Right atrium auricular region (tissue), 2 donors: ENCODE data around the gene IRF9. TPM values are rescaled to one million over a fixed set of nuclear protein-coding genes. Genes with fewer than 3 reads are reported as not detected.

Experiments used
- DNase-seq: peaks from one replicate; pipeline ENCODE4 v3.0.0-alpha.2; 2019; ENCODE audit warnings: low spot score
- H3K27ac ChIP-seq, 2 donors: fragments of 200-600 bp; sonication (generic); 1 replicate in 1 of 2; 2 replicates in 1 of 2; pipeline ENCODE4 v1.5.1; 2016 to 2019
- H3K27me3 ChIP-seq, 2 donors: fragments of 200-600 bp; sonication (generic); one replicate each; pipeline versions ENCODE4 v1.5.1 to v1.6.0; 2017 to 2019
- H3K36me3 ChIP-seq: fragments of 200-600 bp; sonication (generic); one replicate; pipeline ENCODE4 v1.5.1; 2016
- H3K4me1 ChIP-seq, 2 donors: fragments of 200-600 bp; sonication (generic); one replicate each; pipeline versions ENCODE4 v1.5.1 to v1.6.0; 2017 to 2019
- H3K4me3 ChIP-seq, 2 donors: fragments of 200-600 bp; sonication (generic); 1 replicate in 1 of 2; 2 replicates in 1 of 2; pipeline ENCODE4 v1.5.1; 2017 to 2019; ENCODE audit warnings: mild to moderate bottlenecking in 1 of 2, moderate library complexity in 1 of 2
- H3K9me3 ChIP-seq, 2 donors: fragments of 200-600 bp; sonication (generic); one replicate each; pipeline ENCODE4 v1.5.1; 2019
- CTCF ChIP-seq, 2 donors: fragments of 200-600 bp; sonication (generic); IDR thresholded peaks; one replicate each; pipeline ENCODE4 v1.5.1; 2019; ENCODE audit warnings: antibody characterized with exemption in 2 of 2
- total RNA-seq, 2 donors: library from RNA; depleted of rRNA; stranded (reverse); fragments of >200 nt; gene quantifications; one replicate each; pipeline ENCODE4 v1.1.0, GENCODE V29; 2016

IRF9 gene
- total RNA-seq, 2 donors from 2014 or later = 29.2 to 33.1 TPM

- DNase-seq = no peak
- TF ChIP-seq CTCF (IDR thresholded peaks at IDR 0.05) = no peak
- Histone ChIP-seq H3K4me3 (no peak overlapping the region), H3K27ac (no peak overlapping the region), H3K27me3 (no peaks in the 10 kb centered on the region), H3K36me3 (peaks cover 39% of the 10 kb centered on the region), H3K9me3 (no peaks in the 10 kb centered on the region), H3K4me1 (peaks cover 0 to 10% of the 10 kb centered on the region in 2 donors)
Observed at GRCh38 chr14:24182110-24182882, 21.2 kb downstream of the IRF9 start.

GRCh38 chr14:24183014-24183481 is 22.0 kb downstream of the IRF9 start:
- DNase-seq = no peak
- Histone ChIP-seq H3K27ac (no peak overlapping the region), H3K9me3 (no peaks in the 10 kb centered on the region), H3K27me3 (no peaks in the 10 kb centered on the region), H3K4me3 (no peak overlapping the region), H3K4me1 (peaks cover 0 to 18% of the 10 kb centered on the region in 2 donors), H3K36me3 (peaks cover 39% of the 10 kb centered on the region)
- TF ChIP-seq CTCF (IDR thresholded peaks at IDR 0.05) = no peak

- Histone ChIP-seq H3K27me3 (no peaks in the 10 kb centered on the region), H3K27ac (no peak overlapping the region), H3K4me3 (no peak overlapping the region), H3K4me1 (peaks cover 0 to 26% of the 10 kb centered on the region in 2 donors), H3K36me3 (peaks cover 39% of the 10 kb centered on the region), H3K9me3 (no peaks in the 10 kb centered on the region)
- DNase-seq = no peak
- no peak for TF ChIP-seq CTCF (IDR thresholded peaks at IDR 0.05)
Observed at GRCh38 chr14:24184104-24184970, 23.3 kb downstream of the IRF9 start.

GRCh38 chr14:24185026-24185425 is 24.0 kb downstream of the IRF9 start:
- Histone ChIP-seq H3K9me3 (no peaks in the 10 kb centered on the region), H3K27me3 (no peaks in the 10 kb centered on the region), H3K4me1 (peaks cover 0 to 20% of the 10 kb centered on the region in 2 donors), H3K36me3 (peaks cover 39% of the 10 kb centered on the region), H3K27ac (no peak overlapping the region), H3K4me3 (no peak overlapping the region)
- no peak for DNase-seq
- TF ChIP-seq CTCF (IDR thresholded peaks at IDR 0.05) = no peak

GRCh38 chr14:24185741-24186140 is 24.7 kb downstream of the IRF9 start:
- Histone ChIP-seq H3K9me3 (no peaks in the 10 kb centered on the region), H3K4me1 (peaks cover 0 to 19% of the 10 kb centered on the region in 2 donors), H3K27ac (no peak overlapping the region), H3K4me3 (no peak overlapping the region), H3K27me3 (no peaks in the 10 kb centered on the region), H3K36me3 (peaks cover 39% of the 10 kb centered on the region)
- TF ChIP-seq CTCF (IDR thresholded peaks at IDR 0.05) = no peak
- DNase-seq = no peak
